HepG2 (cell line): ENCODE results near the gene PIAS3. TPM values are rescaled to one million over a fixed set of nuclear protein-coding genes. Genes with fewer than 3 reads are reported as not detected.

Experiments used
- ATAC-seq: fragments of 200-7000 bp; cut with Tn5 transposase; 3 replicates; pipeline ENCODE4 v1.9.1; 2020; ENCODE audit warnings: mild to moderate bottlenecking, moderate library complexity
- BruUV-seq: library from RNA; stranded (reverse); fragments of 400-500 nt; replicated peaks from 2 replicates; lab custom pipeline; 2021; lab: Mats Ljungman, UMichigan
- CTCF ChIA-PET: fragments of 300-600 bp; formaldehyde crosslinking; extraction: SDS; loops from one replicate; lab custom pipeline; 2021; ENCODE audit warnings: low total read pairs, inconsistent platforms, low intra/inter-chr PET ratio; lab: Yijun Ruan, JAX
- POLR2A ChIA-PET: fragments of 350-600 bp; sonication (Branson Sonifier 250); formaldehyde crosslinking; loops from one replicate; lab custom pipeline; 2020; ENCODE audit warnings: antibody characterized with exemption, inconsistent platforms; lab: Yijun Ruan, JAX
- DNase-seq: peaks from one replicate; pipeline ENCODE4 v3.0.0-alpha.2; 2015; ENCODE audit warnings: low spot score
- FAIRE-seq: peaks from 3 replicates; lab custom pipeline; 2011; peaks lifted over from hg19 to GRCh38; lab: Jason Lieb, UNC
- H2AFZ ChIP-seq: one replicate; pipeline ENCODE4 v1.6.1; 2011; ENCODE audit warnings: low read length, inconsistent platforms
- H3K27ac ChIP-seq: fragments of 300-600 bp; 3 replicates; pipeline ENCODE4 v1.8.0; 2011; ENCODE audit warnings: mixed run types, mild to moderate bottlenecking, mixed read lengths, low read length, inconsistent platforms; ENCODE audit not compliant: insufficient read depth; ENCODE audit errors: extremely low read length
- H3K27me3 ChIP-seq, 2 experiments: fragments of 200-600 bp in 1 of 2; 2 replicates in 1 of 2; 3 replicates in 1 of 2; pipeline versions ENCODE4 v1.6.0 to v1.8.0; 2011; ENCODE audit warnings: low read length in 2 of 2, mild to moderate bottlenecking in 2 of 2, moderate library complexity in 2 of 2, inconsistent platforms in 1 of 2; ENCODE audit not compliant: insufficient read depth in 2 of 2, control insufficient read depth in 1 of 2
- H3K36me3 ChIP-seq, 2 experiments: fragments of 200-600 bp in 1 of 2; replicated peaks in 1 of 2; 2 replicates in 1 of 2; 3 replicates in 1 of 2; pipeline versions ENCODE4 v1.5.1 to v1.8.0; 2011; ENCODE audit warnings: low read length in 2 of 2, inconsistent platforms in 1 of 2; ENCODE audit not compliant: insufficient read depth in 2 of 2, control insufficient read depth in 1 of 2
- H3K4me1 ChIP-seq: 2 replicates; pipeline ENCODE4 v1.5.1; 2012; ENCODE audit warnings: low read length, inconsistent platforms; ENCODE audit not compliant: insufficient read depth
- H3K4me2 ChIP-seq: 2 replicates; pipeline ENCODE4 v1.6.0; 2011; ENCODE audit warnings: low read depth, low read length, inconsistent platforms
- H3K4me3 ChIP-seq, 3 experiments: fragments of 200-600 bp in 1 of 3; sonication (generic), shearing (Covaris generic) in 1 of 3; replicated peaks in 1 of 3; 2 replicates each; pipeline ENCODE4 v1.5.1; 2011 to 2016; ENCODE audit warnings: low read length in 3 of 3, inconsistent platforms in 2 of 3, low read depth in 2 of 3, mild to moderate bottlenecking in 2 of 3, control low read depth in 1 of 3, mixed read lengths in 1 of 3; ENCODE audit not compliant: insufficient read depth in 1 of 3
- H3K79me2 ChIP-seq: one replicate; pipeline ENCODE4 v1.6.1; 2011; ENCODE audit warnings: low read length, inconsistent platforms; ENCODE audit not compliant: insufficient read depth
- H3K9ac ChIP-seq: 2 replicates; pipeline ENCODE4 v1.6.0; 2011; ENCODE audit warnings: mild to moderate bottlenecking, low read depth, low read length, inconsistent platforms; ENCODE audit not compliant: insufficient read depth
- H3K9me3 ChIP-seq: 2 replicates; pipeline ENCODE4 v1.5.1; 2012; ENCODE audit warnings: mild to moderate bottlenecking, low read length
- H4K20me1 ChIP-seq: 2 replicates; pipeline ENCODE4 v1.6.0; 2011; ENCODE audit warnings: inconsistent platforms, mild to moderate bottlenecking, low read length, moderate library complexity; ENCODE audit not compliant: insufficient read depth
- CEBPB ChIP-seq: IDR thresholded peaks from 2 replicates; pipeline ENCODE4 v1.6.1; 2011; ENCODE audit warnings: low read depth, low read length, improper control_type of control experiment, borderline replicate concordance
- CREB1 ChIP-seq, 2 experiments: fragments of 450-650 bp in 1 of 2; IDR thresholded peaks; 2 replicates each; pipeline ENCODE4 v1.6.1; 2016 to 2017; ENCODE audit warnings: control low read depth in 1 of 2, mild to moderate bottlenecking in 1 of 2, missing compliant biosample characterization in 1 of 2, missing genetic modification characterization in 1 of 2
- ETV5 ChIP-seq: IDR thresholded peaks from 2 replicates; pipeline ENCODE4 v1.6.1; 2018; ENCODE audit warnings: missing biosample characterization, missing genetic modification reagents, inconsistent platforms, borderline replicate concordance
- HOXA5 ChIP-seq: sonication (generic); formaldehyde crosslinking; IDR thresholded peaks from 2 replicates; pipeline ENCODE4 v1.4.0; 2020; ENCODE audit warnings: missing genetic modification reagents
- KMT2B ChIP-seq: IDR thresholded peaks from 2 replicates; pipeline ENCODE4 v1.6.1; 2016; ENCODE audit warnings: missing genetic modification reagents, missing compliant biosample characterization
- MXD1 ChIP-seq: sonication (generic); formaldehyde crosslinking; IDR thresholded peaks from 2 replicates; pipeline ENCODE4 v1.4.0; 2020; ENCODE audit warnings: mild to moderate bottlenecking, missing genetic modification reagents
- TCF12 ChIP-seq, 2 experiments: fragments of 450-650 bp in 1 of 2; sonication (generic) in 1 of 2; formaldehyde crosslinking in 1 of 2; IDR thresholded peaks; 2 replicates each; pipeline versions ENCODE4 v1.6.1 to v1.8.0; 2017 to 2022; ENCODE audit warnings: antibody characterized with exemption in 1 of 2, mild to moderate bottlenecking in 1 of 2, missing genetic modification reagents in 1 of 2, moderate library complexity in 1 of 2
- ZNF281 ChIP-seq: sonication (generic); formaldehyde crosslinking; IDR thresholded peaks from 2 replicates; pipeline ENCODE4 v1.4.0; 2020; ENCODE audit warnings: missing genetic modification reagents, borderline replicate concordance
- ZNF766 ChIP-seq: sonication (generic); formaldehyde crosslinking; IDR thresholded peaks from 2 replicates; pipeline ENCODE4 v1.5.0; 2020; ENCODE audit warnings: missing genetic modification reagents, borderline replicate concordance
- WGBS: methylation state at CpG from one replicate; pipeline ENCODE4 v1.1.6; 2017; ENCODE audit warnings: low lambda C conversion rate; 5-methylcytosine and 5-hydroxymethylcytosine counted together
- in situ Hi-C: cut with HindIII; loops from 2 replicates; pipeline ENCODE4 v1.10.0; 2017; ENCODE audit warnings: low pct_unique_long_range_greater_than_20kb; ENCODE audit not compliant: extremely low pct_ligation_motif_present
- intact Hi-C: fragments of 100-400 bp; cut with micrococcal nuclease; formaldehyde crosslinking; loops from one replicate; pipeline ENCODE4 v1.10.0; 2022; ENCODE audit not compliant: unreplicated experiment
- polyA plus RNA-seq, 8 experiments: library from polyadenylated mRNA; depleted of rRNA in 3 of 8; stranded (reverse) in 7 of 8; unstranded in 1 of 8; fragments of >200 nt; fragmentation: Illumina TruSeq in 4 of 8; extraction: Trizol in 4 of 8; gene quantifications; 2 replicates each; pipeline versions ENCODE4 v1.2.1 to v1.2.3, GENCODE V29; 2011 to 2016; ENCODE audit warnings: low read depth in 4 of 8, missing spikeins in 1 of 8, mixed read lengths in 1 of 8; ENCODE audit not compliant: insufficient read depth in 1 of 8
- total RNA-seq, 5 experiments: library from RNA; depleted of rRNA; stranded (reverse); fragments of >200 nt; fragmentation: Illumina TruSeq; extraction: Trizol; gene quantifications; 2 replicates each; pipeline ENCODE4 v1.2.3, GENCODE V29; 2016; ENCODE audit warnings: low read depth in 1 of 5
- TF ChIP-seq, protein P1 (sequence below): sonication (generic); formaldehyde crosslinking; IDR thresholded peaks from 2 replicates; pipeline ENCODE4 v1.8.0; 2022; ENCODE audit warnings: missing genetic modification reagents, low read depth, mild to moderate bottlenecking, borderline replicate concordance
- TF ChIP-seq, protein P2 (sequence below): sonication (generic); formaldehyde crosslinking; IDR thresholded peaks from 2 replicates; pipeline ENCODE4 v1.4.0; 2020; ENCODE audit warnings: missing genetic modification reagents
- TF ChIP-seq, protein P3 (sequence below): sonication (generic); formaldehyde crosslinking; IDR thresholded peaks from 2 replicates; pipeline ENCODE4 v1.4.0; 2020; ENCODE audit warnings: missing genetic modification reagents

Gene PIAS3
- total and polyA plus RNA-seq, 2 of the 13 experiments (the other 11 are each of a cell fraction or from before 2014, with no cell fraction given), result 3.7 to 8.0 TPM

- TF ChIP-seq, protein P1, sequence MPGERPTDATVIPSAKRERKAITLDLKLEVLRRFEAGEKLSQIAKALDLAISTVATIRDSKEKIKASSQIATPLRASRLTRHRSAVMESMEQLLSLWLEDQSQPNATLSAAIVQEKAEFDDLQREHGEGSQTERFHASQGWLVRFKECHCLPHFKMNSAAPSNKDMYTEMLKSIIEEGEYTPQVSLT, result no peak
- no peak for TF ChIP-seq HOXA5 (CRISPR knock-in tag)
These were observed 15.8 kb upstream of the PIAS3 start (continued) for GRCh38 chr1:145874646-145875045.

GRCh38 chr1:145871994-145872924 is 13.4 kb upstream of the PIAS3 start:
- Histone ChIP-seq H4K20me1 (no peaks in the 10 kb centered on the region), H3K9ac (no peak overlapping the region), H3K27me3 (peaks cover 6 to 59% of the 10 kb centered on the region in 2 experiments; a peak in 3 of 5 replicates), H3K9me3 (no peaks in the 10 kb centered on the region), H3K79me2 (no peaks in the 10 kb centered on the region), H3K36me3 (no peaks in the 10 kb centered on the region), H3K4me3 (peak overlapping the region in 1 of 3 experiments; percentile 18; a peak in 1 of 6 replicates), H3K4me1 (no peaks in the 10 kb centered on the region), H3K27ac (no peak overlapping the region), H3K4me2 (peak overlapping the region; percentile 18; the same call in 1 of the 2 replicates), H2AFZ (no peak overlapping the region)
- FAIRE-seq, result no peak
- WGBS, result 57% methylated on average over 38 of the region's 47 CpGs
- ChIA-PET POLR2A (interaction anchor here (1.4 kb wide), 1 partner anchor 27 kb away, joined by 5 read pairs; the partner anchor contains the start of gene NUDT17), CTCF (no interaction called here)
- BruUV-seq, result no TSS peak
- in situ Hi-C loops (no loop called here), intact Hi-C loops (no loop called here)
- ATAC-seq, result peak; percentile 80
- no peak for DNase-seq
- TF ChIP-seq, protein P2, sequence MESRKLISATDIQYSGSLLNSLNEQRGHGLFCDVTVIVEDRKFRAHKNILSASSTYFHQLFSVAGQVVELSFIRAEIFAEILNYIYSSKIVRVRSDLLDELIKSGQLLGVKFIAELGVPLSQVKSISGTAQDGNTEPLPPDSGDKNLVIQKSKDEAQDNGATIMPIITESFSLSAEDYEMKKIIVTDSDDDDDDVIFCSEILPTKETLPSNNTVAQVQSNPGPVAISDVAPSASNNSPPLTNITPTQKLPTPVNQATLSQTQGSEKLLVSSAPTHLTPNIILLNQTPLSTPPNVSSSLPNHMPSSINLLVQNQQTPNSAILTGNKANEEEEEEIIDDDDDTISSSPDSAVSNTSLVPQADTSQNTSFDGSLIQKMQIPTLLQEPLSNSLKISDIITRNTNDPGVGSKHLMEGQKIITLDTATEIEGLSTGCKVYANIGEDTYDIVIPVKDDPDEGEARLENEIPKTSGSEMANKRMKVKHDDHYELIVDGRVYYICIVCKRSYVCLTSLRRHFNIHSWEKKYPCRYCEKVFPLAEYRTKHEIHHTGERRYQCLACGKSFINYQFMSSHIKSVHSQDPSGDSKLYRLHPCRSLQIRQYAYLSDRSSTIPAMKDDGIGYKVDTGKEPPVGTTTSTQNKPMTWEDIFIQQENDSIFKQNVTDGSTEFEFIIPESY (CRISPR knock-in tag), result peak; percentile 83
- TF ChIP-seq KMT2B (CRISPR knock-in tag) (no peak), ETV5 (CRISPR knock-in tag) (no peak), ZNF766 (CRISPR knock-in tag) (no peak), ZNF281 (CRISPR knock-in tag) (no peak), TCF12 (IDR thresholded peaks at IDR 0.05) (no peak), TCF12 (CRISPR knock-in tag; IDR thresholded peaks at IDR 0.05) (no peak), CREB1 (IDR thresholded peaks at IDR 0.05) (no peak), CREB1 (CRISPR knock-in tag; IDR thresholded peaks at IDR 0.05) (no peak), CEBPB (peak; percentile 49; the same call in 1 of the 2 replicates), MXD1 (CRISPR knock-in tag) (0 out of 2 replicates have a peak, but pooled peaks have one; percentile 24)
- TF ChIP-seq, protein P3, sequence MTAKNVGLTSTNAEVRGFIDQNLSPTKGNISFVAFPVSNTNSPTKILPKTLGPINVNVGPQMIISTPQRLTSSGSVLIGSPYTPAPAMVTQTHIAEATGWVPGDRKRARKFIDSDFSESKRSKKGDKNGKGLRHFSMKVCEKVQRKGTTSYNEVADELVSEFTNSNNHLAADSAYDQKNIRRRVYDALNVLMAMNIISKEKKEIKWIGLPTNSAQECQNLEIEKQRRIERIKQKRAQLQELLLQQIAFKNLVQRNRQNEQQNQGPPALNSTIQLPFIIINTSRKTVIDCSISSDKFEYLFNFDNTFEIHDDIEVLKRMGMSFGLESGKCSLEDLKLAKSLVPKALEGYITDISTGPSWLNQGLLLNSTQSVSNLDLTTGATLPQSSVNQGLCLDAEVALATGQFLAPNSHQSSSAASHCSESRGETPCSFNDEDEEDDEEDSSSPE (CRISPR knock-in tag), result no peak
